NCI-H345 (cell line): Measurements from ENCODE around the gene FURIN.
"Not testable (repeated sequence)": the region's sequence is repeated elsewhere in the genome, so short reads cannot be mapped to it uniquely, and the experiment has no call there.

Experiments used
- DNase-seq: peaks from one replicate; lab custom pipeline; 2025; lab: John Stamatoyannopoulos, UW

The FURIN gene

GRCh38 chr15:90883526-90883975, 15.2 kb downstream of the FURIN start:
- DNase-seq, result no peak

- no peak for DNase-seq
These were observed 15.8 kb downstream of the FURIN start, which contains the start of gene FES for GRCh38 chr15:90883976-90884718. Gene FES (plus strand): TSS chr15:90884504. CDS start chr15:90885046, 542 bp downstream.

GRCh38 chr15:90884719-90885431, 16.5 kb downstream of the FURIN start:
- DNase-seq, result no peak

DNA sequence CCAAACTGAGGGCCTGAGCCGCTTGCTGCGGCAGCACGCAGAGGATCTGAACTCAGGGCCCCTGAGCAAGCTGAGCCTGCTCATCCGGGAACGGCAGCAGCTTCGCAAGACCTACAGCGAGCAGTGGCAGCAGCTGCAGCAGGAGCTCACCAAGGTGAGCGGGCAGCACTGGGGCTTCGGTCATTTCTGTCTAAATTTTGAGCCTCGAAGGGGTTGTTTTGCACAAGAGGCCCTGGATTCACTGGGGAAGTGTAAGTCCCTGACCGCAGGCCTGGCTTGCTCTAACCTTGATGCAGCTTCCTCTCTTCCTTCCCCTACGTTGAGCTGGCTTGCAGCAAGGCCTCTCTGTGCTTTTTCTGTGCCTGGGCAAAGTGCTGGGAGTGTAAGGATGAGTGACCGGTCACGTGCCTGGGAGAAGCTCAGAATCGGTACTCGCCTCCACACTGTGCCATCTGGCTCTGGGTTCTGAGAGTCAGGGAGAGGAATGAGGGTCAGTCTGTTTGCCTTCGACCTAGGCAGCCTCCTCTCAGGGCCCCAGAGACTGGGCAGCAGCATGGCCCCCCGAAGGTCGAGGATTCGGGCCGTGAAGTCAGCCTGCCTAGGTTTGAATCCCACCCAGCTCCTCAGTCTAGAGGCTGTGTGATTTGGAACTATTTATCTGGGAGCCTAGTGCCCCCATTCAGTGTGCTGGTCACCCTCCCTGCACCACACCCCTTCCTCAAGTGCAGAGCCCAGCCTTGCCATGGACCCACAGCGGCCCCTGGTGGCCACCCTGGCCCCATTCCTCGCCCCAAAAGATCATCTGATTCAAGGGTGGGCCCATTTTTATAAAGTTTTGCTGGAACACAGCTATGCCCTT, 17.3 kb downstream of the FURIN start:
- peak; percentile 39 for DNase-seq

DNA sequence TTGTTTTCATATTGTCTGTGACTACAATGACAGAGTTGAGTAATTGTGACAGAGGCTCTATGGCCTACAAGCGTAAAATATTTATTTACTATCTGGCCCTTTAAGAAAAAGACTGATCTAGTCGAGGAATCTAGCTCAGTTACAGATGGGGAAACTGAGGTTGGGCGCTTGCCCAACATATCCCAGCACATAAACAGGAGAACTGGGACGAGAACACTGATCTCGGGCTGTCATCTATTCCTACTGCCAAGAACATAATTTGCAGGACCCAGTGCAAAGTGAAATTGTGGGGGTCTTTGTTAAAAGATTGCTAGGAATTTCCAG, 17.9 kb downstream of the FURIN start:
- no peak for DNase-seq

DNA sequence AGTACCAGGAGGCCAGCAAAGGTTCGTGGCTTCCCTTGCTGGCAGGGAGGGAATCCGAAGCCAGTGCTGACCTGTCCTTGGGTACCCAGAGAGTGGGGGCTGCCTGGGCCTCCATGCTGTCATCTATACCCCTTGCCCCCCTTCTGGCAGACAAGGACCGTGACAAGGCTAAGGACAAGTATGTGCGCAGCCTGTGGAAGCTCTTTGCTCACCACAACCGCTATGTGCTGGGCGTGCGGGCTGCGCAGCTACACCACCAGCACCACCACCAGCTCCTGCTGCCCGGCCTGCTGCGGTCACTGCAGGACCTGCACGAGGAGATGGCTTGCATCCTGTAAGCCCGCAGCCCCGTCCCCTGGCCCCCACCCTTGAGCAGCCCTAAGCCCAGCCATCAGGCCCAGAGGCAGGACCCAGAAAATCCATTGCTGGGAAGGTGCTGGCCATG, 18.7 kb downstream of the FURIN start:
- no peak for DNase-seq

GRCh38 chr15:90889313-90889730, 20.9 kb downstream of the FURIN start:
- no peak for DNase-seq

DNA sequence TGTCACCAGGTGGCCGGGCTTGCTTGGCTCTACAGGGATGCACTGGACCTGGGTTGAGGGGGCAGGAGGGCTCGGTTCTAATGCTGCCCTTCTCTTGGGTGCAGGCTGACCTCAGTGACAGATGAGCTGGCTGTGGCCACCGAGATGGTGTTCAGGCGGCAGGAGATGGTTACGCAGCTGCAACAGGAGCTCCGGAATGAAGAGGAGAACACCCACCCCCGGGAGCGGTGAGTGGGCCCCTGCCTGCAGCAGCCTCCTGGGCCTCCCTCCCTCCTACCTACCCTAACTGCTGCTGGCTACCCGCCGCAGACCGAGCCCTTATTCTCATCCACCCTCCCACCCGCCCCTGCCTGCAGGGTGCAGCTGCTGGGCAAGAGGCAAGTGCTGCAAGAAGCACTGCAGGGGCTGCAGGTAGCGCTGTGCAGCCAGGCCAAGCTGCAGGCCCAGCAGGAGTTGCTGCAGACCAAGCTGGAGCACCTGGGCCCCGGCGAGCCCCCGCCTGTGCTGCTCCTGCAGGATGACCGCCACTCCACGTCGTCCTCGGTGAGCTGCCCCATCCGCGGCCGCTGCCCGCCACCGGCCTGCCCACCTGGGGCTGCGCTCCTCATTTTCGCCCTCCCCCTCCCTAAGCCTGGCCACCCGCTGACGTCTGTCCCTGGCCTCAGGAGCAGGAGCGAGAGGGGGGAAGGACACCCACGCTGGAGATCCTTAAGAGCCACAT, 21.5 kb downstream of the FURIN start:
- no peak for DNase-seq

- DNase-seq, result no peak
These were observed 22.5 kb downstream of the FURIN start for GRCh38 chr15:90890839-90891238.

- DNase-seq, result no peak
These were observed 23.1 kb downstream of the FURIN start for GRCh38 chr15:90891346-90891949.

GRCh38 chr15:90892023-90892422, 23.6 kb downstream of the FURIN start:
- DNase-seq, result no peak

GRCh38 chr15:90892498-90893174, 24.2 kb downstream of the FURIN start:
- DNase-seq, result no peak

GRCh38 chr15:90893175-90894090, 25.0 kb downstream of the FURIN start:
- no peak for DNase-seq

- DNase-seq, result peak; percentile 25
These were observed 27.3 kb downstream of the FURIN start for GRCh38 chr15:90895571-90896117.

GRCh38 chr15:90897131-90897655, 28.8 kb downstream of the FURIN start:
- DNase-seq, result not testable (repeated sequence)

- no peak for DNase-seq
These were observed 33.0 kb downstream of the FURIN start for GRCh38 chr15:90901175-90902039.

DNA sequence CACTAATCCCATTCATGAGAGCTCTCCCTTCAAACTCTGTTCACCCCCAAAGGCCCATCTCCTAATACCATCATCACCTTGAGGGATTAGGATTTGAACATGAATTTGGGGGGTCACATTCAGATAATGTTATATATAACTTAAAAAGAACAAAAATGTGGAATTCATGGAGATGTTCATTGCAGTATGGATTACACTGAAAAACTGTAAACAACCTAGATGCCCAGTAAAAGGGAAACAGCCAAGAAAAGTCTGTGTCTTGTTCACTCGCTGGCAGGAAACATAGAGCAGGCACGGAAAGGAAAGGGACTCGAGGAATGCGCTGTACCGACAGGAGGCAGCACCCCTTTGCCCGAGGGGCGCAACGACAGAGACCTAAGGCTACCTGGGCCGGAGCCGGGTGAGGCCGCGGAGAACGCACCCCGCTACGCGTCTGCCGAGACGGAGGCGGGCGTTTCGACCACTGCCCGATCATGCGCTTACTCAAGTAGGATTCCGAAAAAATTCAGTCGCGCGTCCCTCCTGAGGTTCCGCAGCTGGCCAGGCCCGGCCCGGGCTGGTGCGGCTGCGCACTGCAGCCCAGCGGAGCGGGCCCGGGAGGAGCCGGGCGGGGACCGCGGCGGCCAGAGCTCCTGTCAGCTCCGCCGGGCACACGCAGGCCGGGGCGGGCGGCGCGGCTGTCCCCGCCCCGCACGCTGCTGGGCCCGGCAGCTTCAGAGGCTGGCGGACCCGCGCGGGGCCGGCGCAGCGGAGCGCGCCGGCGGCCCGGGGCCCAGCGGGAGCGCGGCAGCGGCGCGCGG, 33.9 kb downstream of the FURIN start:
- peak; percentile 69 for DNase-seq
